LNCAP (cell line): ENCODE data around the gene PPIL4.

ENCODE experiments used
- TF ChIP-seq, protein P1 (sequence below): fragments of 450-650 bp; IDR thresholded peaks from 2 replicates; pipeline ENCODE4 v1.5.1; 2017; ENCODE audit warnings: mild to moderate bottlenecking

Gene PPIL4

DNA sequence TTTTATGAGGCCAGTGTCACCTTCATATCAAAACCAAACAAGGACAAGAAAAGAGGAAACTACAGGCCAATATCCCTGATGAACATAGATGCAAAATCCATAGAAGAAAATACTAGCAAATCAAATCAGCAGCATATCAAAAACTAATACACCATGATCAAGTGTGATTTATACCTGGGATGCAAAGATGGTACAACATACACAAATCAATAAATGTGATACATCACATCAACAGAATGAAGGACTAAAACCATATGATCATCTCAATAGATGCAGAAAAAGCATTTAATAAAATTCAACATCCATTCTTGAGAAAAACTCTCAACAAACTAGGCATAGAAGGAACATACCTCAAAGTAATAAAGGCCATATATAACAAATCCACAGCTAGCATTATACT, 12.2 kb upstream of the PPIL4 start:
- TF ChIP-seq, protein P1, sequence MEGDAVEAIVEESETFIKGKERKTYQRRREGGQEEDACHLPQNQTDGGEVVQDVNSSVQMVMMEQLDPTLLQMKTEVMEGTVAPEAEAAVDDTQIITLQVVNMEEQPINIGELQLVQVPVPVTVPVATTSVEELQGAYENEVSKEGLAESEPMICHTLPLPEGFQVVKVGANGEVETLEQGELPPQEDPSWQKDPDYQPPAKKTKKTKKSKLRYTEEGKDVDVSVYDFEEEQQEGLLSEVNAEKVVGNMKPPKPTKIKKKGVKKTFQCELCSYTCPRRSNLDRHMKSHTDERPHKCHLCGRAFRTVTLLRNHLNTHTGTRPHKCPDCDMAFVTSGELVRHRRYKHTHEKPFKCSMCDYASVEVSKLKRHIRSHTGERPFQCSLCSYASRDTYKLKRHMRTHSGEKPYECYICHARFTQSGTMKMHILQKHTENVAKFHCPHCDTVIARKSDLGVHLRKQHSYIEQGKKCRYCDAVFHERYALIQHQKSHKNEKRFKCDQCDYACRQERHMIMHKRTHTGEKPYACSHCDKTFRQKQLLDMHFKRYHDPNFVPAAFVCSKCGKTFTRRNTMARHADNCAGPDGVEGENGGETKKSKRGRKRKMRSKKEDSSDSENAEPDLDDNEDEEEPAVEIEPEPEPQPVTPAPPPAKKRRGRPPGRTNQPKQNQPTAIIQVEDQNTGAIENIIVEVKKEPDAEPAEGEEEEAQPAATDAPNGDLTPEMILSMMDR: no peak

DNA sequence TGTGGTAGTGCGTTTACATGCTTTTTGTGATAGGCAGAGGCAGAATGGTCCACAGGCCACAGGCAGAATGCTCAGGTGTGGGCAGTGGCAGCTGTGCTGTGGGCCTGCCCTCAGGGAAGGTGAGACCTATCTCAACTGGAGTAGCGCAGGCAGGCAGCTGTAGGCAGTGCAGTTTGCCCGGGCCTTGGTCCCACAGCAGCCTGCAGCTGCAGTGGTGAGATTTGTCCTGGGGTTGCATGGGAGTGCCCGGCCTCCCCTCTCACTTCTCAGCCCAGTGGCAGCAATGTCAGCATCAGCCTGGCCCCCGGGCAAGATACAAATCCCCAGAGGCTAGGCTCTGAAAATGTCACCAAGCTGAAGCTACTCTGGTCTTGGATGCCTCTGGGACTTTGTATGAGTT, 6.1 kb upstream of the PPIL4 start:
- TF ChIP-seq, protein P1: no peak

DNA sequence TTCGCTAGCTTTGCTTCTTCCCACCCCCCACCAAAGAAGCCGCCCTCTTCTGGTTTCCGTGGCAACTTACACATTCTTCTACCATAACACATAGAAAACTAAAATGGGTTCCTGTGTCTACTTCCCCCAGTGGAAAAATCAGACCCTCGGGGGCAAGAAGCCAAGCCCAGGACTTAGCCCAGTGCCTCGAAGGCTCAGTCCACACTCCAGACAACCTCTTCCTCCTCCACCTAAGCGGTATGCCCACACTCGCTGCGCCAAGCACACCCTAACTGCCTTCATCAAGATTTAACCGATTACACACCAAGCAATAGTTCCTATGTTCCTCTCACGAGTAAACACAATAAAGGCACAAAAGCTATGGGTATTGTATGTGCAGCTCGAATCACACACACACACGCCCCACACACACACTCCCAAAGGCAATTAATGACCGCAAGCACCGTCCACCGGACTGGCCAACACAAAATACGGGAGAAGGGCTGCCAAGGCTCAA, 537 bp downstream of the PPIL4 start:
- TF ChIP-seq, protein P1: no peak

DNA sequence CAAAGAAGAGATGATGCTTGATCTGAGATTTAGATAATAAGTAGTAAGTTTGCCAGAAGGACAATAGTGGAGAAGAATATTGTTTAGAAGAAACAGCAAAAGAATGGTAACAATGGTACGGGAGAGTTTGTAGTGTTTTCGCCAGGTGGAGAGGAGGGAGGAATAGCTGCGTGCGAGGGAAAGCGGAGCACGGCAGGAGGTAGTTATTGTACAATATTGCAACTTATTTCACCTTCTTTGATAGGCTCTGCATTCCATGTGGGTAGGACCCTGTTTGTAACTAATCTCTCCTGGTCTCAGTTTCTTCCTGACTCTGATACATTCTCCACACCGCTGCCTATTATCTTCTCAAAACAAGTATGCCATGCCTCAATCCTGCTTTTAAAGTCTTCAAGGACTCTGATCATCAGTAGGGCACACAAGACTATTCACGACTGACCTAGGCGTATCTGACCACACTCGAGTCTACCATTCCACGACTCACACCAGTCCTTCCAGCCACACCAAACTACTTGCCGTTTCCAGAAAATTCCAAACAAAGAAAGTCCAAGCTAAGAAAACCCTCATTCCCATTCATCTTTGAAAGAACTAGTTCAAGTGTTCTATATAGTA, 1.1 kb downstream of the PPIL4 start:
- TF ChIP-seq, protein P1: no peak

DNA sequence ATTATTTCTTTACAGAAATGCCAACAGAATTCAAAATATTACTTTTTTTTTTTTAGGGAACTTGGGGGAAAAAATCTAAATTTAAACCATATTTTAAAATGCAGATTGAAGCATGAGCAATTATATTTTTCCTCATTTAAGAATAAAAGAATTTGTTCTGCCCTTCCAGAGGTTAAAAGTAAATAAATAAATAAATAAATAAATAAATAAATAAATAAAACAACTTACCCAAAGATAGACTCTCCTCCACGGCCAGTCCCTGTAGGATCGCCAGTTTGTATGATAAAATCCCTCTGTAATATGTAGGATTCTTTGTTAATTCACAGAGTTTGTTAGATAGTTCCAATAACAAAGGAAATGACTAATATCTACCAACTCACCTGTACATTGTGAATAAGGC, 4.7 kb downstream of the PPIL4 start:
- TF ChIP-seq, protein P1: no peak

DNA sequence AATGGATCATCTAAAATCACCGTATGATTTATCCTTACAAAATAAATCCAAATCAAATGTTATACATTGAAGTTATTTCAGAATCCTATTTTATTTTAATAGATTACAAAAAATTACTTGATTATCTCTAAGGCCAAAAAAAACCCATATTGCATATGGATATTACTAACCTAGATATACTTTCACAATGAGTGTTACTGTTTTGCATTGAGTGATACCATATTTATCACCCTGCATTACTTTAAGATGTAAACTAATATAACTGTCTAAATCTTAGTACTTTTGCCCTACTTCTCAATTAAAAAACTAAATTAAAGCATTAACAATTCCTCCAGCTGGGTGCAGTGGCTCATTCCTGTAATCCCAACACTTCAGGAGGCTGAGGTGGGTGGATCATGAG, 11.1 kb downstream of the PPIL4 start:
- TF ChIP-seq, protein P1: no peak

DNA sequence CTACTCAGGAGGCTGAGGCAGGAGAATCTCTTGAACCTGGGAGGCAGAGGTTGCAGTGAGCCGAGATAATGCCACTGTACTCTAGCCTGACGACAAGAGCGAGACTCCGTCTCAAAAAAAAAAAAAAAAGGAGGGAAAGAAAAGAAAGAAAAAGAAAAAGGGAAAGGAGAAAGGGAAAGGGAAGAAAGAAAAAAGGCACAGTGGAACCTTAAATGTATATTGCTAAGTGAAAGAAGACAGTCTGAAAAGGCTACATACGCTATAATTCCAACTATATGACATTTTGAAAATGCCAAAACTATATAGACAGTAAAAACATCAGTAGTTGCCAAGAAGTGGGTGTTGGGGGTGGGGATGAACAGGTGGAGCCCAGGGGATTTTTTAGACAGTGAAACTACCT, 16.2 kb downstream of the PPIL4 start:
- TF ChIP-seq, protein P1: no peak

DNA sequence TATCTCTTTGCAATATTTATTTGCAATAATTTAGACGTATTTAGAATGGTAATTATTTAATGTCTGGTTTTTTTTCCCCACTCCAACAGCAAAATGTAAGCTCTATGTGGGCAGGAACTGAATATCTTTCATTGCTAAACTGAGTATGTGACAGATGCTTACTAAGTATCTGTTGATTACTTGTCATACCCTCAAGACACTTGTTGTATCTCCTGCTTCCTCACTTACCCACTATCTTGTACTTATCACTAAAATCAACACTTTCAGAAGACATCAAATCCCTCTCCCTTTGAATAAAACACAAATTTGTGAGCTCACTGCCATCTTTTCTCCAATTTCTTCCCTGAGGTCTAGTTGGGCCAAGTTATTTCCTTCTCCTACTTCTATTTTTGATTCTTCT, 30.3 kb downstream of the PPIL4 start:
- TF ChIP-seq, protein P1: no peak
